A549 treated with AZD2906 at 1 μM for 4 hours (cell line): Measurements from ENCODE around the gene SLC39A3. TPM values are rescaled to one million over a fixed set of nuclear protein-coding genes. Genes with fewer than 3 reads are reported as not detected.

Source experiments
- total RNA-seq: library from RNA; stranded (reverse); fragments of 200-300 nt; extraction: Qiagen RNA extraction; gene quantifications from 5 replicates; pipeline ENCODE4 v1.2.3, GENCODE V29; 2022

SLC39A3 gene, protein sequence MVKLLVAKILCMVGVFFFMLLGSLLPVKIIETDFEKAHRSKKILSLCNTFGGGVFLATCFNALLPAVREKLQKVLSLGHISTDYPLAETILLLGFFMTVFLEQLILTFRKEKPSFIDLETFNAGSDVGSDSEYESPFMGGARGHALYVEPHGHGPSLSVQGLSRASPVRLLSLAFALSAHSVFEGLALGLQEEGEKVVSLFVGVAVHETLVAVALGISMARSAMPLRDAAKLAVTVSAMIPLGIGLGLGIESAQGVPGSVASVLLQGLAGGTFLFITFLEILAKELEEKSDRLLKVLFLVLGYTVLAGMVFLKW
- 22.1 to 30.9 TPM (median 28.2 TPM) in 5 replicates for total RNA-seq

DNA sequence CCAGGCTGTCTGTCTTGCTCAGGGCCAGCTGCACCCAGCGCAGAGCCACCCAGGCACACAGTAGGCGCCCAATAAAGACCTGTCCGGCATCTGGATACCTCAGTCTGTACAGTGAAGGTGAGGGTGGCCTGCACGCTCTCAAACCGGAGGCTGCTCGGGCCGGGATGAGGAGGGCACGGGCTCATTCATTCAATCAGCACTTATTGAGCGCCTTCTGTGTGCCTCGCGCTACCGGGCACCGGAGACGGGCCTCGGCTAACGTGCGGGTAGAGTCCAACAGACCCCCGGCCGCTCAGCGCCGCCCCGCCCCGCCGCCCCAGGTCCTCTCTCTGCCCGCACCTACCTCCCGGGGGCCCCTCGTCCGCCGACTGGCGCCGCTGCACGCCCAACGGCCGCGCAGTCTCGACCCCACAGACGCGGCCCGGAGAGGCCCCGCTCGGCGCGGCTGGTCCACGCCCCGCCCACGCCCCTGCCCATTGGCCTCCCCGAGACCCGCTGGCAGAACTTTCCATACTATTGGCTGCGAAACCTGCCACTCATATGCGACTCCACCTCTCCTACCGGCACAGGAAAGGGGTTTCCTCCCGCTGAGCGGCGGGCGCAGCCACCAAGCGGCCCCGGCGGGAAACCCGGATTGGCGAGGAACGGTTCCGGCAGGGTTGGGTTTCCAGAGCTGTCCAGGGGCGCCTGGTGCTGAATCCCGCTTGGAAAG, at the start of gene SLC39A3:
SLC39A3 (minus strand) TSS at position 416 of the 712 bp plus-strand sequence. CDS start 2,760 bp downstream, outside the sequence.

DNA sequence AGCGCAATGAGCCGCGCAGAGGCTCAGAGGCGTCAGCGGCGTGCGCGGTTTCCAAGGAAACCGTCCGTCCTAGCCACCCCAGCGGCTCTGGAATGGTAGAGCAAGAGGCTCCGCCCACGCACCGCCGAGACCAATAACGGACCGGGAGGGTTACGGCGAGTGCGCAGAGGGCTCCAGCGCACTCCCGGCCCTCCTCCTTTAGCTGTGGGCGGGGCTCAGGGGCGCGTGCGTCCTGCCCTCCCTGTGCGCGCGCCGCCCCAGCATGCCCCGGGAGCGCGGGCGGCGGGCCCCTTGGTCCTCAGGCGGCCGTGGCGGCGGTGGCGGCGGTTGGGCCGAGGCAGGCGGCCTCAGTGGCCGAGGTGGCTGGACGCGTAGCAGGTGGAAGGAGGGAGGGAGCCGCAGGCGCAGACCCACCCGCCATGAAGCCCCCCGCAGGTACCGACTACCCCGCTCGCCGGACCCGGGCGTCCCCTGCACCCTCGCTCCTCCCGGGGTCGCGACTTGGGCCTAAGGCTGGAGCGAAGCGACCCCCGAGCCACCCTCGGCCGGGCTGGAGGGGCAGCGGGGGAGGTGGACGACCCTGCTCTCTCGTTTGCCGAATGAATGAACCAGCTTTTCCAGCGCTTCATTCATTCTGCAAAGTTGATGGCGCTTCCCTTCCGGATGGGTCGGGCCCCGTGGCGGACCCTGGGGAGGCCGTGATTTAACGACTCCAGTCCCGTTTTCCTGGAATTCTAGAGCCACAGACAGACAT, 45.6 kb upstream of the SLC39A3 start, which contains the start of gene THOP1:
THOP1 (plus strand) TSS at position 260 of the 754 bp plus-strand sequence; CDS start at position 420, 160 bp downstream.

DNA sequence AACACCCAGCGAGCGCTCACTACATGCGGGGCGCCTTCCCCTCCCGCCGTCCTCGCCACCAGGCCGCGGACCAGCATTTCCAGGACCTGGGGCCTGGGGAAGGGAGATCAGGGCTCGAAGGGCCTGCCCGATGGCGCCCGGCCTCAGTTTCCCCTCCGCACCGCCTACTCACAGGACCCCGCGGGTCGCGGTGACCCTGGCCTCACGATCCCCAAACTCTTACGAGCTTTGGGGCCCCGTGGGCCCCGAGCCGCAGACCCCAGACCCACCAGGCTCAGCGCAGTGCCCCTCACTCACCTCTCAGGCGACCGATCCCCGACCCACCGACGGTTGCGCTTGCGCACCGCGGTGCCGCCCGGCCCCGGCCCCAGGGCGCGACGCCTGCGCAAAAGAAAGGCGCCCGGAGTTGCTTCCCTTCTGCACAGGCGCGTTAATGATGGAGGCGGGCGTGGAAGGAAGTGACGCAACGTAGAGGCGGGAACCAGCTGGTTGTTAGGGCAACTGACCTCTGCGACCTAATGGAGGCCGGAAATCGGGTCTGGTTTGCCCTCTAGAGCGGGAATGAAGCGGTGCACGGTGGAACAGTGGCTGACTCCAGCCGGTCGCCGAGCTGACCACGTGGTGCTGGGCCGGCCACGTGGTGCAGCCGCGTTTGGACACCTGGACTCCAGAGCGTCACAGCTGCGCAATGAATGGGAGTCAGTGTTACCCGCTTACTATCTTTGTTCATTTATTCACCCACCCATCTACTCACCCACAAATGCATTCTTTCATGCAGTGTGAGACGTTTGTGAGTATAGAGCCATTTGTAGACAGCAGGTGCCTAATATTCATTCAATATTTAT, 43.3 kb upstream of the SLC39A3 start, which contains the start of gene SGTA:
SGTA (minus strand) TSS at position 338 of the 845 bp plus-strand sequence. CDS start 14,205 bp downstream, outside the sequence.

DNA sequence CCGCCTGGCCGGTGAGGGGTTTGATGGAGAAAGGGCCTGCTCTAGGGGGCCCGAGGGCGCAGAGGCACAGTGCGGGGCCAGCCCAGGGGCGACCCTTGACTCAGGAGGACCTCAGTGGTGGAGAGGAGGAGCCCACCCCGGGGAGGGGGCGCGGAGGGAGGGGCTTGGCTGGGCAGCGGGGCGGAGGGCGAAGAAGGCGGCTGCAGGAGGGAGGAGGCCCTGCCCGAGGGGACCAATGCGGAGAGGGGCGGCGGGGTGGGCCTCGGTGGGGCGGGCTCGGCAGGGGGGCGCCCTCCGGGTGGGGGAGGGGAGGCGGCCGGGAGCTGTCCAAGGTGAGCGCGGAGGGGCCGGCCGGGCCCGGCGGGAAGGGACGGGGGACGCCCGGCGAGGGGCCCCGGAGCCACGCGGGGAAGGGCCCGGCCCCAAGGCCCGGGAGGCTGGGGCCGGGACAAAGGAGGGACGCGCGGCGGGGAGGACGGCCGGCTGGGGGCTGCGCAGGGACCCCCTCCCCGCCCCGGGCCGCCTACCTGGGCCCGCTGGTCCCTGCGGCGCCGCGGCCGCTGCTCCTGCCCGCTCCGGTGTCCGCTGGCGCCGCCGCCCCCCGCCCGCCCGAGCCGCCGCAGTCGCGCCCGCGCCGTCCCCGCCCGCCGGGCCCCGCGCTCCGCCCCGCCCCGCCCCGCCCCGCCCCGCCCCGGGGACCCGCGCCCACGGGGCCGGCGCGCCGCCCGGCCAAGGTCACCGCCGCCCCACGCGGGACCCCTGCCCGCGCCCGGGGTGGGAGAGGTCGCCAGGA, 18.8 kb downstream of the SLC39A3 start, which contains the start of gene DIRAS1:
DIRAS1 (minus strand) TSS at position 596 of the 793 bp plus-strand sequence. CDS start 3,566 bp downstream, outside the sequence.

DNA sequence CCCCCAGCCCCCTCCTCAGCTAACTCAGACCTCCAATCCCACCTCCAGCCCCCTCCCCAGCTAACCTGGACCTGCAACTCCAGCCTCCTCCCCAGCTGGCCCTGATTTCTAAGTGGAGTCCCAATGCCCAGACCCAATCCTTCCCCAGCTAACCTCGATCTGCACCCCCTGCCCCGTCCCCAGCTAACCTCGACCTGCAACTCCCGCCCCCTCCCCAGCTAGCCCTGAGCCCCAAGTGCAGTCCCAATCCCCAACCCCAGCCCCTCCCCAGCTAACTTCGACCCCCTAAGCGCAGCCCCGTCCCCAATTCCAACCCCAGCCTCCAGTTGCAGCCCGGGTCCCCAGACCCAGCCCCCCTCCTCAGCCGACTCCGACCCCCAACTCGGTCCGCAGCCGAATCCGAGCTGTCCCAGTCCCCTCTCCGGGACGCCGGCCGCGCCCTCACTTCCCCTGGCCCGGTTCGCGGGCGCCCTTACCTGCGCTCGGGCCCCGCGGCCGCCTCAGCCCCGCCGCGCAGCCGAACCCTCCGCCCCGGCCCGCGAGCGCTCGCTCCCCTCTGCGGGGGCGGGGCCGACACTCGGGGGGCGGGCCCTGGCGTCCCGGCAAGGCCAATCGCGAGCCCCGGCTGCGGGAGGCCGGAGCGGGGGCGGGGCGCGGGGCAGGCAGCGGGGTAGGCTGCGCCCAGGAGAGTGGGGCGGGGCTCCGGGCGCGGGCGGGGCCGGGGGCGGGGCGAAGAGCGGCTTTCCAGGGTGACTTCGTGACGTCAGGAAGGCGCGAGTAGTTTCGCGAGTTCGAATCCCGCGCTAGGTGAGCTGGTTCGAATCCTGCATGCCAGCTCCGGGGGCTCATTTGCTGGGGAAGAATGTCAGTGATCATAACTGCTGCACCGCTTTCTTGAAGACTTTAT, 37.4 kb downstream of the SLC39A3 start, which contains the start of gene GNG7:
GNG7 (minus strand) TSS at position 525 of the 907 bp plus-strand sequence. CDS start 182,006 bp downstream, outside the sequence.

Other genes starting within 250 kb of the SLC39A3 start
- 0.03 to 0.08 TPM (median 0.06 TPM) in 5 replicates for gene GNG7, start 37.3 kb downstream of the SLC39A3 start, total RNA-seq
- gene DIRAS1, start 18.6 kb downstream of the SLC39A3 start, total RNA-seq: 3.2 to 4.0 TPM (median 3.9 TPM) in 5 replicates
- 55.3 to 78.0 TPM (median 68.4 TPM) in 5 replicates for gene SGTA, start 43.3 kb upstream of the SLC39A3 start, total RNA-seq
- gene THOP1, start 45.5 kb upstream of the SLC39A3 start, total RNA-seq: 83.4 to 100 TPM (median 97.1 TPM) in 5 replicates
- 0.77 to 1.1 TPM (median 0.91 TPM) in 5 replicates for gene ZNF554, start 79.9 kb upstream of the SLC39A3 start, total RNA-seq
- gene ZNF555, start 101.5 kb upstream of the SLC39A3 start, total RNA-seq: 1.8 to 2.8 TPM (median 2.4 TPM) in 5 replicates
- gene ZNF556, start 127.3 kb upstream of the SLC39A3 start, total RNA-seq: 0.02 to 0.07 TPM (median 0.05 TPM) in 5 replicates
- gene ZNF57, start 160.9 kb upstream of the SLC39A3 start, total RNA-seq: 3.7 to 5.4 TPM (median 4.1 TPM) in 5 replicates
- 1.4 to 2.0 TPM (median 1.6 TPM) in 5 replicates for gene ZNF77, start 205.0 kb upstream of the SLC39A3 start, total RNA-seq
- gene TLE6, start 237.5 kb upstream of the SLC39A3 start, total RNA-seq: 4.7 to 6.8 TPM (median 5.3 TPM) in 5 replicates